ENCODE data around the gene TEP1.

Gene TEP1

GRCh38 chr14:20429801-20430669, 16.7 kb upstream of the TEP1 start:
- no peak for DNase-seq

DNA sequence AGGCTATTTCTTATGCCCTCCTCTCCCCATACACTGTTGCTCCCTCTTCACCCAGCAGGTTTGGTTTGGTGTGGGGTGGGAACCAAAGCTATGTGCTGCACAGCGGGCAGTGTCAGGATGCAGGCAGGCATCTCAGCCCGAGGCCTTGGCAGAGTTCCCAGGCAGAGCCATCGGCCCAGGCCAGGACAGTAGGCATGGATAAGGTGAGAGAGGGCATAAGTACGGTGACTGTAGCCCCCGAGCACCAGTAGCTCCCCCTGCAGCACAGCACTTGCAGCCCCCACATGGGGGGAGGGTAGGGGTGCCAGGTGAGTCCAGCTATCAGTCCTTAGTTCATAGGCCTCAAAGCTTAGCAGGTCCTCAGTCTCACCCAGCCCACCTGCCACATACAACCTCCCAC, 15.5 kb upstream of the TEP1 start:
- no peak for DNase-seq

- DNase-seq, result no peak
Measured at GRCh38 chr14:20428010-20428365, 14.7 kb upstream of the TEP1 start.

- DNase-seq, result no peak
Measured at GRCh38 chr14:20427231-20428009, 14.1 kb upstream of the TEP1 start.

- no peak for DNase-seq
Measured at GRCh38 chr14:20424851-20425250, 11.6 kb upstream of the TEP1 start.

DNA sequence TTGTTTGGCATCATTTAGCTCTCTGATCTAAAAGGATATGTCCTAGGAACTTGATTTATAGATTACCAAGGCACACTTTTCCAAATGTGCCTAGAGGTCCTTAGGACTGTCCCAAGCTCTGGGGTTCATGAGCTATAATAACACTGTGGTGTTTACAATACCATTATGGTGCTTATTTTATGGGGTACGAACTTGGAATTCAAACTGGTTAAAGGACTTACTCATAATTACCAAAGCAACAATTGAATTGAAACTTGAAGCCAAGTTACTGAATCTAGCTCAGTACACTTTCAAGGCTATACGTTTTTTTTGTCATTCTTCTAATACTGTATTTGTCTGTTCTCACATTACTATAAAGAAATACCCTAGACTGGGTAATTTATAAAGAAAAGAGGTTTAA, 9.6 kb upstream of the TEP1 start:
- DNase-seq, result no peak

- no peak for DNase-seq
Measured at GRCh38 chr14:20421267-20421666, 8.0 kb upstream of the TEP1 start.

DNA sequence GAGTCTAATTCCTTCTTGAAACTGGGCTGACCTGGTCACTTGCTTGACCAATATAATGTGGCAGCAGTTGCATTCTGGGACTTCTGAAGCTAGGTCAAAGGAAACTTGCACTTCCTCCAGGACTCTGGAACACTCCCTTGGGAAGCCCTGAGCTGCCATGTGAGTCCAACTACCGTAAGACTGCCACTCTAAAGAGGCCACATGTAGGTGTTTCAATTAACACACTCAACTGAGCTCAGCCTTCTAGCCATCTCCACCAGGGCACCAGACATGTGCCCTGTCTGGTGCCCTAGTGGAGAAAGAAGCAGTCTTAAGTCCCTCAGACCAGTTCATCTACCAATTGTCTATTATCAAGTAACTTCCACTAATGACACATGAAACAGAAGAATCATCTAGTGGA, 6.1 kb upstream of the TEP1 start:
- DNase-seq, result no peak

GRCh38 chr14:20418501-20418909, 5.2 kb upstream of the TEP1 start:
- no peak for DNase-seq

GRCh38 chr14:20417250-20418186, 4.2 kb upstream of the TEP1 start:
- no peak for DNase-seq

DNA sequence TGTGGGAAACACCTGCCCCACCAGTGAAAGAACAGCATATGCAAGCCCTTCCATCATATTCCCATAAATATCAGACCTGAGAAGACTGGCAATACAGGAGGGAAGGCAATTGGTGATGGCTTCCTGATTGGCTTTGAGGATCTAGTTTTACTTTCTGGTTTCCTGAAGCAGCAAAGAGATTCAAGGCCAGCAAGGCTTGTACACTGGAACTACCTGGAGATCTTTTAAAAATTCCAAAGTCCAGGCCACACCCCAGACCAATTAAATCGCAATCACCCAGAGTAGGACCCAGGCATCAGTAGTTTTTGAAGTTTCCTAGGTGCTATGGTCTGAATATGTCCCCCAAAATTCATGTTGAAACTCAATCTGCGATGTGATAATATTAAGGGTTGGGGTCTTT, 2.9 kb upstream of the TEP1 start:
- no peak for DNase-seq

DNA sequence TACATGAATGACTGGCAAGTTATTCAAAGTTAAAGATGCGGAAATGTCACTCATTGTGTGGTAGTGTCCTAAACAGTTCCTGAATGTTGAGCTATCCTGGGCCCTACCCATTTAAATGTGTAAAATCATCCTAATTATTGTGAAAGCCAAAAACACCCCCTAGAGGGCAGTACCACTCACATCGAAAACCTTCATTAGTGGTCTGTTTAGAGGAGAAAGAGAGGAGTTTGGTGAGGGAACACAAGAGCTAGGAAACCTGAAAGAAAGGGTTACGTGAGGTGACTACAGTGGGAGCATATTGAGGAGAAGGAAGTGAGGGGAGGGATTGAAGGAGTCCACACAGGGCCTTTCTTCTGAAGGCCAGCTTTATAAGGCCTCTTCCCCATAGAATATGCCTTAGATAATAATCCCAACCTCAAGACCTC, 2.5 kb upstream of the TEP1 start:
- DNase-seq, result no peak

- no peak for DNase-seq
Measured at GRCh38 chr14:20413744-20414082, 412 bp upstream of the TEP1 start.

DNA sequence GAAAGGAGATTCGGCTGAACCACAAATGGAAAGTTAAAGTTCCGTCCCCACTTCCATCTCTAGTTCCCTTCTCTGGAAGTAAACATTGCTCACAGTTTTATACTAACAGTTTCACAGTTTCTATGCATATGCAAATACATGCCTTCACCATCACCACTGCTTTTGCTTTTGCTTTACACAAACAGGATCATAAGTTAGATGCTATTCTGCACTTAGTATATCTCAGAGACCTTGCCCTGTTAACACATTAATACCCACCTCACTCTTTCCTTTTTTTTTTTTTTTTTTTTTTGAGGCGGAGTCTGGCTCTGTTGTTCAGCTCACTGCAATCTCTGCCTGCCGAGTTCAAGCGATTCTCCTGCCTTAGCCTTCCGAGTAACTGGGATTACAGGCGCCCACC, 890 bp downstream of the TEP1 start:
- no peak for DNase-seq

GRCh38 chr14:20409226-20409625, 4.1 kb downstream of the TEP1 start:
- no peak for DNase-seq

- no peak for DNase-seq
Measured at GRCh38 chr14:20403521-20403920, 9.8 kb downstream of the TEP1 start.

DNA sequence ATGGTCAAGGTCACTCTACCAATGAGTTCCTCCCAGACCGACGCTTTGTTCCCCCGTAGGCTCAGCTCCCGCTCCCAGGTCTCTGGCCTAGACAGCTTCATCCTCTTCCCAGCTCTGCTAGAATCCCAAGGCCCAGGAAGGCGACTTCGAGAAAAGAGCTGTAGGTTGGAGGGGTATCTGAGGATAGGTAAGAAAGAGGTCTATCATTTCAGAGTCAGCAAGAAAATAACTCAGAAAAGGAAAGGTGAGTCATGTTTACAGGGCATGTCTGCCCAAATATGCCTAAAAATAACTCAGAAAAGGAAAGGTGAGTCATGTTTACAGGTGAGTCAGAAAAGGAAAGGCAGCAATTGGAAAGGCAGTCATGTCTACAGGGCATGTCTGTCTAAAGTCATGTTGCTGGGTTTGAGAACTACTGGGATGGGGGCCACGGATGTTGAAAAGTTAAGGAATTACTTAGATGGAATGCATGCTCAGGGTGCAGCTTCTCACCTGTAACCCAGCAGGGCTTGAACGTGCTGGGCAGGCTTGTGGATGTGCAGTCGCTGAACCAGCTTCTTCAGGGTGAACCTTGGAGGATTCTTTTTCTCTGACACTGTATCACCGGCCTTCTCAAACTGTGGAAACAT, 12.2 kb downstream of the TEP1 start:
- peak; percentile 38 for DNase-seq

DNA sequence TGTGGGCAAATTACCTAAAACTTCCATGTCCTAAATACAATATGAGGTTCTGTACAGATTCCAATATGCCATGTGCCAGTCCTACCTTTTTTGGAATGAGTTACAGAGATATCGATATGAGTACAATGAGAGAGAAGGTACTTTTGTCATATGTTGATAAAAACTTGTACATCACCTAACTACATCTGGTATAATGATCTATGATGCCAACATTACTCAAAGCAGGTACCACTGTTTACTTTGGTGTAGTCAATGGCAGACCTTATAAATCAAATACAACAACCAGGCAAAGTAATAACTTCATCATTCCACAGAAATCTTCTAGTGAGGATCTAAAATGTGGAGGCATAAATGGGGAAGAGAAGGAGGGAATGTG, 12.7 kb downstream of the TEP1 start:
- no peak for DNase-seq

GRCh38 chr14:20397511-20397910, 15.8 kb downstream of the TEP1 start:
- DNase-seq, result no peak

DNA sequence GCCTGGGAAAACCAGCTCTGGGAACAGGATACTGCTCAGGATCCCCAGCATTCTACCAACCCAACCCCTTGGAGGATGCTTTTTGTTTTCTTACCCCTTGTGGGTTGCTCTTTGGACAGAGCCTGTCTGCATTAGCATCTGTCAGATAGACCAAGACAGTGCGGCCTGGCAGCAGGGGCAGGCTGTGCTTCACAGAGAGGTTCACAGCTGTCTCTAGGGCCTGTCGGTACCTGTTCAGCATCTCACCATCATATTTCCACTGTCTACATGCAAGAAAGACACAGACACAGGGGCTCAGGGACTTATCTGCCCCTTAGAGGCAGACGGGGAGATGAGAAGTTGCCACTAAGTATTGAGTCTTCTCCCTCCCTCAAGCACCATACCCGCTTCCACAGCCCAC, 21.8 kb downstream of the TEP1 start:
- no peak for DNase-seq

DNA sequence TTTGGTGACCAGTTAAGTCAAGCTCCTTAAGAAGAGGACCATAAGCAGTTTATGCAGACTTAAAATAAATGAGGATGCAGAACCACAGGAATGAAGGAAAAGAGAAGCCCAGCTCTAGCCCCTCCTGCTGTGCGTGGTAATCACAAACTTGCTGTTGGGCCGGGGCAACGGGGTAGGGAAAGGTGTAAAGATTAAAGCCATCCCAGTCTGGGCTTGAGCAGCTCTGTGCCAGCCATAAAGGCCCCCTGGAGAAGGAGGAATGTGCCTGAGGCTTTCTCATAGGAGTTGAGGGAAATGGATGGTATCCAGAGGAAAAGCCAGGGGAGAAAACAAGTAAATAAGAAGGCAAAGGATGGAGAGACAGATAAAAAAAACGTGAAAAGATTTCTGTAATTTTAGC, 25.1 kb downstream of the TEP1 start:
- DNase-seq, result no peak

GRCh38 chr14:20387576-20387975, 25.7 kb downstream of the TEP1 start:
- DNase-seq, result no peak

DNA sequence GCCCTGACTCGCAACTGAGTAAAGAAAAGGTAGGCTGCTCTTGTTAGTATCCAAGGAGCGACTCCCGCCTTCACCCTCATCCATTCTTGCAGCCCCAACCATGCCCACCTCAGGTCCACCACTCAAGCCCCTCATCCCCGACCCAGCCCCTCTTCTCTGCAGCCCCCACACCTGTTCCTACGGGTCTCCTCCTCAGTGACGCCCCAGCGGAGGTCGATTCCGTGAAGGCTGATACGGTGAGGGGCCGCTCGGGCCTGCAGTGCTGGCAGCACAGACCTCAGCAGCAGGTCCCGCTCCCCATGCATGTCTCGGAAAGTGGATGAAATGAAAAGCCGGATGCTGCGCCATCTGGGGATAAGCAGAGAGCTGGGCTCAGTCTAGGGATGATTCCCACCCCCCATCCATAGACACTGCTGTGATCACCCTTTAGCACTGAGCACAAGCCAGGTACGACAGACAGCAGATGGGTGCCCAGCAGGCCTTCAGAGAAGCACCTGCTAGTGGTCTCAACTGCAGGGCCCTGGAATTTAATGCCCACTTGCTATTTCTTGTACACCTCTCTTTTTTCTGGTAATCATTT, 26.9 kb downstream of the TEP1 start:
- DNase-seq, result no peak

Data from stimulated activated CD8-positive, alpha-beta memory T cell treated with anti-CD3 and anti-CD28 coated beads, Interleukin-4, amount 100 ng/mL, for 48 hours (primary cell).